Astrocyte of the spinal cord (primary cell): ENCODE results near the gene B4GALT7.
"Not testable (repeated sequence)": the region's sequence is repeated elsewhere in the genome, so short reads cannot be mapped to it uniquely, and the experiment has no call there.

ENCODE experiments used
- DNase-seq: peaks from one replicate; pipeline ENCODE4 v3.0.0; 2011; ENCODE audit warnings: low read depth, low spot score
- H3K4me3 ChIP-seq: 2 replicates; pipeline ENCODE4 v1.5.1; 2011; ENCODE audit warnings: low read depth, mild to moderate bottlenecking, low read length, moderate library complexity
- CTCF ChIP-seq: IDR thresholded peaks from 2 replicates; pipeline ENCODE4 v1.5.1; 2012; ENCODE audit warnings: low read depth, mild to moderate bottlenecking, low read length, inconsistent platforms
- in situ Hi-C: cut with HindIII; loops from 2 replicates; pipeline ENCODE4 v1.10.0; 2017; ENCODE audit warnings: low sequenced_read_pairs

The B4GALT7 gene

GRCh38 chr5:177557041-177557647 lies 42.8 kb upstream of the B4GALT7 start:
- in situ Hi-C loops: no loop called here
- no peak overlapping the region for H3K4me3 ChIP-seq
- no peak for TF ChIP-seq CTCF
- no peak for DNase-seq

- TF ChIP-seq CTCF: no peak
- in situ Hi-C loops: no loop called here
- H3K4me3 ChIP-seq: no peak overlapping the region
- DNase-seq: no peak
These were observed 42.1 kb upstream of the B4GALT7 start for GRCh38 chr5:177557796-177558195.

GRCh38 chr5:177559446-177559941 lies 40.4 kb upstream of the B4GALT7 start:
- H3K4me3 ChIP-seq, DNase-seq, in situ Hi-C loops: not testable (repeated sequence)

- DNase-seq: no peak
- no peak overlapping the region for H3K4me3 ChIP-seq
- in situ Hi-C loops: no loop called here
- TF ChIP-seq CTCF: no peak
These were observed 34.9 kb upstream of the B4GALT7 start for GRCh38 chr5:177565046-177565445.

- H3K4me3 ChIP-seq: no peak overlapping the region
- in situ Hi-C loops: no loop called here
- no peak for DNase-seq
- TF ChIP-seq CTCF: no peak
These were observed 31.6 kb upstream of the B4GALT7 start for GRCh38 chr5:177568326-177568725.

- DNase-seq: no peak
- in situ Hi-C loops: no loop called here
- no peak for TF ChIP-seq CTCF
- H3K4me3 ChIP-seq: no peak overlapping the region
These were observed 30.0 kb upstream of the B4GALT7 start for GRCh38 chr5:177569894-177570293.

- in situ Hi-C loops: no loop called here
- no peak for TF ChIP-seq CTCF
- no peak for DNase-seq
- no peak overlapping the region for H3K4me3 ChIP-seq
These were observed 24.4 kb upstream of the B4GALT7 start for GRCh38 chr5:177575488-177575887.
